HCT116 (cell line): ENCODE results near the gene HSD17B3. TPM values are rescaled to one million over a fixed set of nuclear protein-coding genes. Genes with fewer than 3 reads are reported as not detected.

Source experiments
- ATAC-seq: fragments of 200-7000 bp; cut with Tn5 transposase; 2 replicates; pipeline ENCODE4 v1.9.1; 2020; ENCODE audit warnings: mild to moderate bottlenecking, moderate library complexity
- BruUV-seq: library from RNA; stranded (reverse); fragments of 400-500 nt; replicated peaks from 2 replicates; lab custom pipeline; 2021; lab: Mats Ljungman, UMichigan
- CTCF ChIA-PET: fragments of 300-600 bp; sonication (Branson Sonifier 250); formaldehyde crosslinking; loops from one replicate; lab custom pipeline; 2021; ENCODE audit warnings: antibody characterized with exemption; lab: Charles Lee
- POLR2A ChIA-PET: fragments of 300-600, 350-600 bp; sonication (Branson Sonifier 250); formaldehyde crosslinking; loops from one replicate; lab custom pipeline; 2021; ENCODE audit warnings: antibody characterized with exemption; lab: Charles Lee
- RAD21 ChIA-PET, 2 experiments: fragments of 300-600 bp; sonication (Branson Sonifier 250); formaldehyde crosslinking; loops; one replicate each; lab custom pipeline; 2023; ENCODE audit warnings: low total read pairs in 2 of 2; ENCODE audit not compliant: uncharacterized antibody in 2 of 2, unreplicated experiment in 2 of 2, low non-redundant PET in 1 of 2; lab: Charles Lee
- DNase-seq: peaks from one replicate; pipeline ENCODE4 v3.0.0-alpha.2; 2010; ENCODE audit warnings: low read depth, low spot score
- H2AFZ ChIP-seq: fragments of 200-600 bp; shearing (Covaris generic), sonication (generic); 2 replicates; pipeline ENCODE4 v1.6.1; 2017; ENCODE audit warnings: low read depth, mixed run types, mixed read lengths, antibody characterized with exemption, low read length; ENCODE audit not compliant: poor library complexity, severe bottlenecking
- H3K27ac ChIP-seq: 2 replicates; pipeline ENCODE4 v1.5.1; 2012; ENCODE audit warnings: low read depth, low read length
- H3K27me3 ChIP-seq: fragments of 200-600 bp; sonication (generic); 2 replicates; pipeline ENCODE4 v1.6.1; 2016; ENCODE audit warnings: mixed run types, low read length, mixed read lengths; ENCODE audit not compliant: insufficient read depth
- H3K36me3 ChIP-seq, 2 experiments: fragments of 200-500 bp in 1 of 2; fragments of 200-600 bp in 1 of 2; sonication (Bioruptor generic) in 1 of 2; sonication (generic) in 1 of 2; 2 replicates each; pipeline versions ENCODE4 v1.5.1 to v1.6.1; 2014 to 2016; ENCODE audit warnings: low read length in 2 of 2, inconsistent platforms in 1 of 2, mixed read lengths in 1 of 2, mixed run types in 1 of 2; ENCODE audit not compliant: insufficient read depth in 2 of 2, control insufficient read depth in 1 of 2
- H3K4me1 ChIP-seq, 2 experiments: fragments of 200-600 bp in 1 of 2; sonication (generic) in 1 of 2; 2 replicates each; pipeline versions ENCODE4 v1.5.1 to v1.6.1; 2012 to 2017; ENCODE audit warnings: low read length in 2 of 2, inconsistent platforms in 1 of 2, mild to moderate bottlenecking in 1 of 2, mixed read lengths in 1 of 2, mixed run types in 1 of 2, moderate library complexity in 1 of 2; ENCODE audit not compliant: insufficient read depth in 2 of 2, control insufficient read depth in 1 of 2
- H3K4me2 ChIP-seq: fragments of 200-600 bp; sonication (generic); 2 replicates; pipeline ENCODE4 v1.6.1; 2017; ENCODE audit warnings: mixed run types, low read length, mixed read lengths
- H3K4me3 ChIP-seq, 2 experiments: fragments of 200-600 bp in 1 of 2; sonication (generic) in 1 of 2; replicated peaks in 1 of 2; 2 replicates each; pipeline ENCODE4 v1.5.1; 2011 to 2016; ENCODE audit warnings: low read length in 2 of 2, control low read depth in 1 of 2, low read depth in 1 of 2, mild to moderate bottlenecking in 1 of 2, mixed read lengths in 1 of 2, mixed run types in 1 of 2
- H3K79me2 ChIP-seq: fragments of 200-600 bp; sonication (generic); 2 replicates; pipeline ENCODE4 v1.6.1; 2017; ENCODE audit warnings: mild to moderate bottlenecking, mixed run types, low read length, moderate library complexity, mixed read lengths; ENCODE audit not compliant: insufficient read depth
- H3K9ac ChIP-seq: fragments of 200-600 bp; sonication (generic); 2 replicates; pipeline ENCODE4 v1.6.1; 2016; ENCODE audit warnings: low read length, mixed read lengths
- H3K9me2 ChIP-seq: fragments of 200-600 bp; sonication (generic), shearing (Covaris generic); 2 replicates; pipeline ENCODE4 v1.6.1; 2017; ENCODE audit warnings: mixed run types, mild to moderate bottlenecking, moderate library complexity; ENCODE audit not compliant: insufficient read depth
- H3K9me3 ChIP-seq, 2 experiments: fragments of 200-500 bp in 1 of 2; fragments of 200-600 bp in 1 of 2; sonication (Bioruptor generic) in 1 of 2; sonication (generic) in 1 of 2; 2 replicates each; pipeline ENCODE4 v1.6.1; 2014 to 2017; ENCODE audit warnings: low read length in 2 of 2, mixed read lengths in 2 of 2, inconsistent platforms in 1 of 2, low read depth in 1 of 2, mild to moderate bottlenecking in 1 of 2, mixed run types in 1 of 2, moderate library complexity in 1 of 2; ENCODE audit not compliant: control insufficient read depth in 1 of 2, insufficient read depth in 1 of 2
- H4K20me1 ChIP-seq: fragments of 200-600 bp; sonication (generic), shearing (Covaris generic); 2 replicates; pipeline ENCODE4 v1.6.1; 2017; ENCODE audit warnings: mixed run types, mild to moderate bottlenecking, moderate library complexity; ENCODE audit not compliant: insufficient read depth
- CBX3 ChIP-seq: IDR thresholded peaks from 2 replicates; pipeline ENCODE4 v1.6.1; 2012; ENCODE audit warnings: low read depth
- EGR1 ChIP-seq: IDR thresholded peaks from 2 replicates; pipeline ENCODE4 v1.6.1; 2012; ENCODE audit warnings: low read depth
- ELF1 ChIP-seq: IDR thresholded peaks from 2 replicates; pipeline ENCODE4 v1.6.1; 2012; ENCODE audit warnings: low read depth, borderline replicate concordance
- EZH2phosphoT487 ChIP-seq: fragments of 200-600 bp; IDR thresholded peaks from 2 replicates; pipeline ENCODE4 v1.6.1; 2018; ENCODE audit warnings: antibody characterized with exemption, borderline replicate concordance
- FOSL1 ChIP-seq: IDR thresholded peaks from 2 replicates; pipeline ENCODE4 v1.6.1; 2012; ENCODE audit warnings: low read depth
- JUND ChIP-seq: IDR thresholded peaks from 2 replicates; pipeline ENCODE4 v1.6.1; 2012
- POLR2AphosphoS5 ChIP-seq: IDR thresholded peaks from 2 replicates; pipeline ENCODE4 v1.6.1; 2011; ENCODE audit warnings: mild to moderate bottlenecking, low read depth, low read length, moderate library complexity
- RAD21 ChIP-seq: IDR thresholded peaks from 2 replicates; pipeline ENCODE4 v1.6.1; 2012; ENCODE audit warnings: low read depth, mild to moderate bottlenecking
- REST ChIP-seq: IDR thresholded peaks from 2 replicates; pipeline ENCODE4 v1.6.1; 2012; ENCODE audit warnings: low read depth
- SIN3A ChIP-seq: IDR thresholded peaks from 2 replicates; pipeline ENCODE4 v1.6.1; 2012; ENCODE audit warnings: low read depth
- ZBTB33 ChIP-seq: IDR thresholded peaks from 2 replicates; pipeline ENCODE4 v1.6.1; 2011; ENCODE audit warnings: mild to moderate bottlenecking, low read length, moderate library complexity; ENCODE audit not compliant: insufficient replicate concordance; ENCODE audit errors: extremely low read depth
- ZNF274 ChIP-seq: fragments of 200-500 bp; sonication (Bioruptor generic); IDR thresholded peaks from 2 replicates; pipeline ENCODE4 v1.6.1; 2014; ENCODE audit warnings: mild to moderate bottlenecking, low read depth, low read length, inconsistent platforms
- intact Hi-C: fragments of 100-400 bp; cut with micrococcal nuclease; formaldehyde crosslinking; loops from 2 replicates; pipeline ENCODE4 v1.10.0; 2022
- total RNA-seq: library from RNA; stranded (reverse); gene quantifications from one replicate; pipeline ENCODE4 v1.2.1, GENCODE V29; 2021; ENCODE audit not compliant: unreplicated experiment
- TF ChIP-seq, protein P1 (sequence below): IDR thresholded peaks from 2 replicates; pipeline ENCODE4 v1.6.1; 2012
- TF ChIP-seq, protein P2 (sequence below), 3 experiments: fragments of 200-600 bp in 1 of 3; sonication (generic) in 1 of 3; IDR thresholded peaks in 2 of 3; conservative IDR thresholded peaks in 1 of 3; 2 replicates each; pipeline ENCODE4 v1.5.1; 2012 to 2017; ENCODE audit warnings: low read depth in 2 of 3, low read length in 2 of 3, antibody characterized with exemption in 1 of 3, borderline replicate concordance in 1 of 3, control low read depth in 1 of 3, mild to moderate bottlenecking in 1 of 3, mixed read lengths in 1 of 3, mixed run types in 1 of 3, moderate library complexity in 1 of 3; ENCODE audit not compliant: insufficient read depth in 1 of 3

HSD17B3 gene
- total RNA-seq, 1 experiment from 2014 or later: 0.37 TPM

DNA sequence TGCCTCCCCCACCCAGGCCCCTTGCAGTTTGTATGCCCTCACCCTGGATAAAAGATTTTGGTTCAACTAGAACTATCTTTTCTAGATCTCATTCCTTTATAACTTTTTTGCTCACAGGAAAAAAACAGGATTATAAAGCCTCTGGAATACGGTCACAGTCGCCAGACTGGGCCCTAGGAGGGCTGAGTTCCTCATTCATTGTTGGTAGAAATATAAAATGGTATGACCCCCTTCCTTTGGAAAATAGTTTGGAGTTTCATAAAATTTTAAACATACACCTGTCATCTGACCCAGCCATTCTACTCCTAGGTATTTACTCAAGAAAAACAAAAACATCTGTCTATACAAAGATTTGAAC lies 82.1 kb downstream of the HSD17B3 start:
- ChIA-PET CTCF (interaction anchor here (1.5 kb wide), 1 partner anchor 97 kb away, joined by 3 read pairs; no protein-coding TSS in a partner anchor), RAD21 (no interaction called here), POLR2A (no interaction called here)
- no TSS peak for BruUV-seq
- Histone ChIP-seq H3K4me3 (no peak overlapping the region), H3K9me3 (no peaks in the 10 kb centered on the region), H3K79me2 (no peaks in the 10 kb centered on the region), H4K20me1 (no peaks in the 10 kb centered on the region), H2AFZ (no peak overlapping the region), H3K9ac (no peak overlapping the region), H3K36me3 (no peaks in the 10 kb centered on the region), H3K4me1 (peaks cover 5 to 8% of the 10 kb centered on the region in 2 experiments; a peak in 3 of 4 replicates), H3K9me2 (no peaks in the 10 kb centered on the region), H3K4me2 (no peak overlapping the region), H3K27ac (no peak overlapping the region), H3K27me3 (0 out of 2 replicates have a peak, but pooled peaks cover under 1% of the 10 kb centered on the region)
- ATAC-seq (no peak), DNase-seq (no peak)
- intact Hi-C loops: loop anchor here (2.0 to 10.0 kb wide), 6 partner anchors 493 to 1665 kb away; partner anchors contain the start of gene PCAT7
- TF ChIP-seq FOSL1 (no peak), ELF1 (no peak), CBX3 (no peak), REST (no peak), POLR2AphosphoS5 (no peak), RAD21 (no peak), ZNF274 (no peak), ZBTB33 (no peak), JUND (no peak), EGR1 (no peak), SIN3A (no peak), EZH2phosphoT487 (no peak)
- TF ChIP-seq, protein P1, sequence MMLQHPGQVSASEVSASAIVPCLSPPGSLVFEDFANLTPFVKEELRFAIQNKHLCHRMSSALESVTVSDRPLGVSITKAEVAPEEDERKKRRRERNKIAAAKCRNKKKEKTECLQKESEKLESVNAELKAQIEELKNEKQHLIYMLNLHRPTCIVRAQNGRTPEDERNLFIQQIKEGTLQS: no peak
- TF ChIP-seq, protein P2, sequence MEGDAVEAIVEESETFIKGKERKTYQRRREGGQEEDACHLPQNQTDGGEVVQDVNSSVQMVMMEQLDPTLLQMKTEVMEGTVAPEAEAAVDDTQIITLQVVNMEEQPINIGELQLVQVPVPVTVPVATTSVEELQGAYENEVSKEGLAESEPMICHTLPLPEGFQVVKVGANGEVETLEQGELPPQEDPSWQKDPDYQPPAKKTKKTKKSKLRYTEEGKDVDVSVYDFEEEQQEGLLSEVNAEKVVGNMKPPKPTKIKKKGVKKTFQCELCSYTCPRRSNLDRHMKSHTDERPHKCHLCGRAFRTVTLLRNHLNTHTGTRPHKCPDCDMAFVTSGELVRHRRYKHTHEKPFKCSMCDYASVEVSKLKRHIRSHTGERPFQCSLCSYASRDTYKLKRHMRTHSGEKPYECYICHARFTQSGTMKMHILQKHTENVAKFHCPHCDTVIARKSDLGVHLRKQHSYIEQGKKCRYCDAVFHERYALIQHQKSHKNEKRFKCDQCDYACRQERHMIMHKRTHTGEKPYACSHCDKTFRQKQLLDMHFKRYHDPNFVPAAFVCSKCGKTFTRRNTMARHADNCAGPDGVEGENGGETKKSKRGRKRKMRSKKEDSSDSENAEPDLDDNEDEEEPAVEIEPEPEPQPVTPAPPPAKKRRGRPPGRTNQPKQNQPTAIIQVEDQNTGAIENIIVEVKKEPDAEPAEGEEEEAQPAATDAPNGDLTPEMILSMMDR (IDR thresholded peaks at IDR 0.05 in 2 of 3, conservative IDR thresholded peaks at IDR 0.05 in 1 of 3; ENCODE audit: borderline replicate concordance in 1 of 3, insufficient read depth in 1 of 3, low read depth in 2 of 3, low read length in 2 of 3): no peak
